ENCODE results near the gene URB1.

URB1 gene

DNA sequence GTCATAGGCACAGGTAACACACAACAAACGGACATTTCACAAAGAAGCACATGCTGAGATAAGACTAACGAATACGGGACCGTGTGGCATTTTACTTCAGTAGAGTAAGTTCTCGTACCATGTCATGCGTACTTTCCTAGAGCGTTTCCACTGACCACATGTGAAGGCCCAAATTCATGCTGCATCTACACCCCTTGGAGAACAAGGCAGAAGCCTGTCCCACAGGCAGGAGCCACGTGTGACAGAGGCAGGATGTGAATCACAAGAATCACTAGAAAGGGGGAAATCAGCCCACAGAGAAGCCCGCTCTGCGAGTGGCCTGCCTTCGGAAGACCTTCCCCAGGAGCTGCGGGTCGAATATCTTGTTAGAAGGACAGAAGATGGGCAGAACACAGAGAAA, 41.8 kb downstream of the URB1 start:
- intact Hi-C loops (cut with DNase I), result no loop called here

DNA sequence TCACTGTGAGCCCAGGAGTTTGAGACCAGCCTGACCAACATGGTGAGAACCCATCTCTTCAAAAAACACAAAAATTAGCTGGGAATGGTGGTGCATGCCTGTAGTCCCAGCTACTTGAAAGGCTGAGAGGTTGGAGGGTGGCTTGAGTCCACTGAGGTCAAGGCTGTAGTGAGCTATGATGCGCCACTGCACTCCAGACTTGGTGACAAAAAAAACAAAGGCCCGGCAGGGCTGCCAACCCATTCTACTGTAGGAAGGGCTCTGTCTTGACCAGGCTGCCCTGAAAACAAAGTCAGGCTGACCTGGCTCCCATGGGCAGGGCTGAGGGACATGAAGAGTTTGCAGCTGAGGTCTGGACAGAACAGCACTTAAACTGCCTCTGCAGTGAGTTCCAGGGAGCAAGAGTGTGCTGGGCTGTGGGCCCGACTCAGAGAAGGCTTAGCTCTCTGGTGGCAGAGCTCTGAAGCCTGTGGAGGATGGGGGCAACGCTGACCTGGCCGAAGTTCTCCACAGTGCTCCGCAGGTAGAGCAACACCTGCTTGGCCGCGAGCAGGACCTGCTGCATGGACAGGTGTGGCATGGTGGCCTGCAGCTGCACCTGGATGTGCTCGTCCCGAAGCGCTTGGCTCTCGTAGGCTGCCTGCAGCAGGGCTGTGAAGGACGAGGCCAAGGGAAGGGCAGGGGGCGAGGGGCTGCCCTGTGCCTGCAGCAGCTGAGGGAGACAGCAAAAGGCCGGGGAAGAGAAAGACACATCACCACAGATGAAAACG, 42.4 kb downstream of the URB1 start:
- no peak for DNase-seq
- intact Hi-C loops (cut with DNase I), result no loop called here

More for the DNA sequence above, 41.8 kb downstream of the URB1 start:
- no peak for DNase-seq

DNA sequence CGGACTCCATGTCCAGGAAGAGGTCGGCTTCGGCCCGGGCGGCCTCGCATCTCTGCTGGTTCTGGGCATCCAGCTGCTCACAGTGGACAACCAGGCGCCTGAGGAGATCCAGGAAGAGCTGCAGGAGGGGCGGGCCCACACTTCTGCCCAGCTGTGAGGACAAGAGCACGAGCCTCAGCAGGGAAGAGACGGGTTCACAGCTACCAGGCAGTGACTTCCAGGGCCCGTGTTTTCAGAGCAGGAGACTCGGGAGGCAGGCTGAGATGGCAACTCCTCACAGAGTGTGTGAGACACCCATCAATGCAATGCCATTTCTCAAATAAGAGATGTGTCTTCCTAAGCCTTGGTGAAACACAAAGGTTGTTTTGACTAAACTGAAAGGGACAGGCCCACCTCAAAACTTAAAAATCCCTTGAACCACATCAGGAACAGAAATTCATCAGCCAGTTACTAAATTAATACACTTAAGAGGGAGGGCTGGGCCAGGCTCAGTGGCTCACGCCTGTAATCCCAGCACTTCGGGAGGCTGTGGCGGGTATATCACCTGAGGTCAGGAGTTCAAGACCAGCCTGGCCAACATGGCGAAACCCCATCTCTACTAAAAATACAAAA, 43.4 kb downstream of the URB1 start:
- DNase-seq, result no peak
- intact Hi-C loops (cut with DNase I), result no loop called here

DNA sequence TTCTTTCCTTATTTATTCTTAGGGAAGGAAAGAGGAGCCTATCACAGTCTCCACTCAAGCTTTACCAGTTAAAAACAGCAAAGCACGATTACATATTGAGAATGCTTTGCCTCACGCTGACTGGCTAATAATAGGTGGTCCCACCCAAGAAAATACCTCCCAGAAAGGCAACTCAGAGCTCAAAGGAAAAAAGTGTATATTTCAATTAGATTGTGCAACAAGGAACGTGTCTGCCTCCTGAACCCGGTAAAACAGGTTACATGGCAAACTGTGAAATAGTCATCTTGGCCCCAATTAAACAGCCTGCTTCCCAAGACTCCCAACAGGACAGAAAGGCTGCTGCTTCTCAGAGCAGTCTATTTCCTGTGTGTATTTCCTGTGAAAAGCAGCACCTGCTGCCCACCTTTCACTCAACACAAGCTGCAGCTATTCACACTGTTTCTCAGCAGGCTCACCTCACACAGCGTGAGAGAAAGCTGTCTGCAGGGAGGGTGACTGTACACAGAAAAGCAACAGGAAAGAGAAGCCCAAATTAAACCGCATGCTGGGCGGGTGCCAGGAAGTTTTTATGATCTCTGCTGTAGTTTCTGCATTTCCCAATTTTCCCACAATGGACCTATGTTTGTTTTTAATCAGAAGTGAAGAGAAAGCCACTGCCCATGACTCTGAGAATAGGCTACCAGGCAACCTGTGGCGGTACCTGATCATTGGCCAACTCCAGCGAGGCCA, 44.0 kb downstream of the URB1 start:
- intact Hi-C loops (cut with DNase I), result no loop called here
- DNase-seq, result no peak

DNA sequence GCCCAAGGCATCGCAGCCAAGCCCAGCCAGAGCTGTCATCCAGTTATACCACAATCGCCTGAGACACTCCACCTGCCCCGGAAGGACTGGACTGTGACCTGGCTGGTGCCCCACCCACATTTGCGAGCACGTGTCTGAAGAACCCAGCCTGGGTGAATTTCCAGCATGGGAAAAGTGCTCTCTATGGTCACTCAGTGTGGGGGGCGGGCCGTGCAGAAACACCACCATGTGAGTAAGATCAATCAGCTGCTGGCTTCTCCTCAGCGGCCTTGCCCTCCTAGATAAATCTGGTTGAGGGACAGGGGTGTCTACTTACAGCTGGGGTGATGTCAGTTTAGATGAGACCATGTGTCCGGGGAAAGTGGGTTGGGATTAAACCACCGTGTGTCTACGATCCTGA, 44.8 kb downstream of the URB1 start:
- intact Hi-C loops (cut with DNase I), result no loop called here
- DNase-seq, result no peak

DNA sequence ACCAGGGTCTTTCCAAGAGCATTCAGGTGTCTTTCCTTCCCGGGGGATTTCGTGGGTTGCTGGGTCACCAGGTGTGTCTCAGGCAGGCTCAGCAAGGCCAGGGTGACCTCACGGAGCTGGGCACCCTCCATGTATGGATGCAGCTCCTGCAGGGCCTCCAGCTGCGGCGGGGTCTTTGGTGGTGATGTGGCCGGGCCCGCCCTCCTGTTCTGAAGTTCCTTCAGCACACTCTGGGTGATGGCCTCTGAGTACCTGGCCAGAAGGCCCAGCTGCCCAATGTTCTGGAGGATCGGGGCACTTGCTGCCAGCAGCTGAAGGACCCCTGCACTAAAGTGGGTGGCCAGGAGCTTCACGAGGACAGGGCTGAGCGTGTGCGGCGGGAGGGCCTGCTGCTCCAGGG, 45.5 kb downstream of the URB1 start:
- no peak for DNase-seq
- intact Hi-C loops (cut with DNase I), result no loop called here

DNA sequence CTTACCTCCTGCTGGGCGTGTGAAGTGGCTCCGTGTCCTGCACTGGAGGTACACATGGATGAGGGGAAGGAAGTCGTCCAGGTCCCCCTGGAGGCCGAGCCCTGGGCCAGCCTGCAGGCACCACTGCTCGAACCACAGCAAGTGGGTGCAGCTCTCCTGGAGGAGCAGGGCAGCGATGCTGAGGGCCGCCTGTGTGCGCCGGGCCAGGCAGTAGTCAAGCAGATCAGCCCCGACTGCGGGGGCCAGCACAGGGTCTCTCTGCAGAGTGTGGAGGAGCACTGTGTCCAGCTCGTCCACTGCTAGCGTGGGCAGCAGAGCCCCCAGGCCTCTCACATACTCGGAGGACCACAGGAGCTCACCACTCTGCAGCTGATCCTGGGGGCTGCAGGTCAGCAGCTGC, 45.9 kb downstream of the URB1 start:
- DNase-seq, result no peak
- intact Hi-C loops (cut with DNase I), result no loop called here

DNA sequence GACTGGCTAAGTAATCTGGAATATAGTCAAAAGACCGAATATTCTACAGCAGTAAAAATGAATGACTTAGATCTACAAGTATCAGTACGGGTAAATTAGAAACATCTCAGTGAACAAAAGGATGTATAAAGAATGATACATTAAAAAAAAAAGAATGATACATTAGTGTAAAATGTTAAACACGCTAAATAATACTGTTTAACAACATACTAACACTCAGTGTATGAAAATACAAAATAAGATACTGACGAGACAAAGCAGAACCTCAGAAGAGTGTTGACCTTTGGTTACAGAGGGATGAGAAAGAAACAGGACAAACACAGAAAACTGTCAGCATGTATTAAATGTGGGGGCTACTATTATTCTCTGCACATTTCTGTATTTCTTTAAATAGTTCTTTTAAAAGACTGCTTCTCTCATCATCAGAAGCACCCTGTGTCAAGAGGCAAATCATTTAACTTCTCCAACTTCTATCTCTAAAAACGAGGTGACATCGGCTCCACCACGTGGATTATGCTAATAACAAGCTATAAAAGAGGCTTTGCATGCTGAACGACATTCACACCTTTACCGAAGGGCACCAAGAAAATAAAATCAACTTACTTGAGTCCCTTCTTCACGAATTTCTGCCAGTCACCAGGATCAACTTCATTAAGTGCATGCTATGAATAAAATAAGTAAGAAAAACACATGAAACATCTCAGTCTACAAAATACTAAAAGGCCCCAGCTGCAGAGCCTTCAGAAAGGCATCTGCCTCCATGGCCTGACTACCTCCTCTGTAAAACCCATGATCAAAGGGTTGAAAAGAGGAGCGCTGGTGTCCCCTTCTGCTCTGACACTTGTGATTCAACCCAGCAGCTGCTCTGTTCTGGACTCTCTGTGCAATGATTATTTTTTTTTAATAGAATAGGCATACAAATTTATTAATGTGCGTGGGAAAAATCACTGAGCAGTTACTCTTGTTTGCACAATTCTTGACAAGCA, 51.7 kb downstream of the URB1 start:
- no peak for DNase-seq
- intact Hi-C loops (cut with DNase I), result no loop called here

DNA sequence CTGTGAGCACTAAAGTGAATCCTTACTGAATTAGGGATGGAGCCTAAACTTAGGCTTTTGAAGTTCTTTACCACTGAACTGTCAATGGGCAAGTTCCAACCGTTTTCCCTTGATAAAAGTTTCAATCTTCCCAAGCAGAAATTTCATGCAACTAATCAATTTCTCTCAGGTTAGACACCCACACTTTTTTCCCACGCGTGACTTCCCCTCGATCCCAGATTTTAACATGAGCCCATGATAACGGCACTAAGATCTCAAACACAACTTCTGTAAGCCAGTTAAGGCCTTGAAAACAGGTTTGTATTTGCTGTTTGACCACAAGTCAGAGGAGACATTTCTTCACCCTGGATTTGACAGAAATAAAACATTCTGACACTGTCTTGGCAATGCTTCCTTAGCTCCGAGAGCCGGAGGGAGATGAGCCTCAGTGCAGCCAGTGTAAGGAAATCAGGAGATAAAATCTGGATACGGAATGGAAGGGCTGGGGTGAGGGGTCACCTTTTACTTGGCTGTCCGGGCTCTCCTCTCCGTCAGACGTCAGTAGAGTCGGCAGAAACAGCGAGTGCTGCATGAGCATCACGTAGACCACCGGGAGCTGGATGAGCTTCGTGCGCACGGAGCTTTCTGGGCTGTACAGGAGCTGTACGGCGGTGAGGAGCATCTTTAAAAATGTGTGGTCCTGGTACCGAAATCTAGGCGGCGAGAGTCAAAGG, 54.4 kb downstream of the URB1 start:
- DNase-seq, result no peak
- intact Hi-C loops (cut with DNase I), result no loop called here

DNA sequence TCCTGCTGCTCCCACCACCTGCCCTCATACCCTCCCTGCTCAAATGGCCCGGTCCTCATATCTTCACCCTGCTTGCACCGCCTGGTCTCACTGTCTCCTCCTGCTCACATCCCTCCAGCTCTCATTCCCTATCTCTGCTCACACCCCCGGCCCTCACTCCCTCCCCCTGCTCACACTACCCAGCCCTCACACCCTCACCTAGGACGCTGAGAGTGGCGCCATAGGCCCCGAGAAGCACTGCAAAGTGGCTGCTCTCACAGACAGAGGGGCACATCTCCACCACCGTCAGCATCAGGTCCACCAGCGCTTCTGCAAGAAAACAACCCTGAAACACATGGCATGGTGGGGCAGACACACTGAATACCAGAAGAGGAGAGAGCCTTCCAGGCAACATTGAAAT, 55.6 kb downstream of the URB1 start:
- DNase-seq, result no peak
- intact Hi-C loops (cut with DNase I), result no loop called here

DNA sequence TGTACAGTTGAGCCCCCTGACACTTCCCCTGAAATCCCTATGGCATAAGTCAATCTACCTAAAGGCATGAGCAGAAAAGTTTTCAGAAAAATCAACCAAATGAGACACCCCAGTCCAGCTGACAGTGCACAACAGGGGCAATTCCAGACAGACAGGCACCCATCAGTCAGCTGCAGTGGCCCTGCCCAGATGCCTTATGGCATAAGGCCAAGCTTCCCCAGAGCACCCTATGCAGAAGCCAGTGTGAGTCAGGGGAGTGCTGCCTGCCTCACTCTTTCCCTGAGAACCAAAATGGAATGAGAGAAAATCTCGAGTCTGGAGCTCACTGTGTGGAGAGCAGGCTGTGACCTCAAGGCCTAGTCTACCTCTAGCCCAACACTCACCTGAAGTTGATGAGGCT, 56.1 kb downstream of the URB1 start:
- peak in 5 of 10 donors; percentile 42 to 94 (median 48) for DNase-seq

DNA sequence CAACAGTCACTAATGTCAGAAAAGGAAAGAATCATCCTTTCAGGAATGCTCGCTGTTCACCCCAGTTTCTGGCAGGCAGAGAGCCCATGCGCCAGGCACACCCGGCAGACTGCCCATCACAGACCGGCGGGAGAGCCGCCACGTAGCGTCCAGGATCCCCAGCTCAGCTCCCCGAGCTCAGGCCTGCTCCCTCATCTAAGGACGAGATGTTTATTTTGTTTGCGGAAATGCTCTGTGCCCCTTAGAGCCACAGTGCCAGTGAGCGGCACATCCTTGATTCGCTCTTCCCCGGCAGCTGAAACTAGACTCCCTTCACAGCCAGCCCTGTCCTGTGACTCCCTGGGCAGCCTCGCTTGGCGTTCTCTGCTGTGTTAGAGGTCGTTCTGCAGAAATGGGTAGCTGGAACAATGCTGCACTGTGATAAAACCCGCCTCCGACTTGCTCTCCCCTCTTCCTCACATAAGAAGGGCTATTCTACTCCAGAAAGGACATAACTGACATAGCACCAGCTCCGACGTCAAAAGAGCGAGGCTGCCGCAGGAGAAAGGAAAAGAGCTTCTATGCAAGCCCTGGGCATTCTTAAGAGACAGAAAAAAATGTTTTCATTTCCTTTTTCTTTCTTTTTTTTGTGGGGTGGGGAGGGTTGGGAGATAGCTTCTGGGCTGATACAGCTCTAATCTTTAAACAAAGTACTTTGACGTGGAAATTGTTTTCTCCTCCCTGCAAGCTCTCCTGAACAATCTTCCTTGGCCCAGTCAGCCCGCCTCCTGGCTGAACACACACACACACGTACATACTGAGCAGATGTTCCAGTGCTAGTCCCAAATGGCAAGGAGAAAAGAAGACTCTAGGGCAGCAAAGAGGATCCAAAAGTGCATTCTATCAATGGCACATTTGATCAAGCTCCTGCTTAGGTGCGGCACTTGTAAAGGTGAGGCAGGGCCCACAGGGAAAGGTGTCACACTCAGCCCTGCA, 56.9 kb downstream of the URB1 start:
- intact Hi-C loops (cut with DNase I), result no loop called here
- DNase-seq, result peak in 9 of 10 donors; percentile 71 to 96 (median 82)

More for the DNA sequence above, 56.1 kb downstream of the URB1 start:
- intact Hi-C loops (cut with DNase I), result no loop called here

DNA sequence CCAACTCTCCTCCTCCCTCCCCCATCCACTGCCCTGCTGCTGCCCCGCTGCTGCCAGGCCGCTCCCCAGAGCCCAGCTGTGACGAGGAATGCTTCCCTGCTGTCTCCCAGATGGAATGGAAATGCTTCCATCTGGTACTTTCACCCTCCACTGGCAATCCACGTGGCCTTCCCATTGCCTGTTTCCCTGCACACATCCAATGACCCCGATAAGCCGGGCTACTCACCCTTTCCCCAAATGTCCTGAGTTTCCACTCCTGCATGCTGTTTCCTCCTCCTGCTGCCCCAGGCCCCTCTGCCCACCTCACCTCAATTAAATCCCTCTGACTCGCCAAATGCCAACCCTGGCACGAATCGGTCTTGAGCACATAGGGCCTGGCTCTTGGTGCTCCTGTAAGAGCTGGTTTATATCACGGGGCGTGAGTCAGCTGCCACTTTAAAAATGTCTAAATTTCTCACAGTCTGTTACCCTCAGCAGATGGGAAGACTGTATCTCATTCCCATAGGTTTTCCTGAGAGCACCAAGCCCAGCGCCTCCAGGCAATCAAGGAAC, 57.8 kb downstream of the URB1 start:
- peak in 9 of 10 donors; percentile 60 to 95 (median 70) for DNase-seq
- intact Hi-C loops (cut with DNase I), result no loop called here

DNA sequence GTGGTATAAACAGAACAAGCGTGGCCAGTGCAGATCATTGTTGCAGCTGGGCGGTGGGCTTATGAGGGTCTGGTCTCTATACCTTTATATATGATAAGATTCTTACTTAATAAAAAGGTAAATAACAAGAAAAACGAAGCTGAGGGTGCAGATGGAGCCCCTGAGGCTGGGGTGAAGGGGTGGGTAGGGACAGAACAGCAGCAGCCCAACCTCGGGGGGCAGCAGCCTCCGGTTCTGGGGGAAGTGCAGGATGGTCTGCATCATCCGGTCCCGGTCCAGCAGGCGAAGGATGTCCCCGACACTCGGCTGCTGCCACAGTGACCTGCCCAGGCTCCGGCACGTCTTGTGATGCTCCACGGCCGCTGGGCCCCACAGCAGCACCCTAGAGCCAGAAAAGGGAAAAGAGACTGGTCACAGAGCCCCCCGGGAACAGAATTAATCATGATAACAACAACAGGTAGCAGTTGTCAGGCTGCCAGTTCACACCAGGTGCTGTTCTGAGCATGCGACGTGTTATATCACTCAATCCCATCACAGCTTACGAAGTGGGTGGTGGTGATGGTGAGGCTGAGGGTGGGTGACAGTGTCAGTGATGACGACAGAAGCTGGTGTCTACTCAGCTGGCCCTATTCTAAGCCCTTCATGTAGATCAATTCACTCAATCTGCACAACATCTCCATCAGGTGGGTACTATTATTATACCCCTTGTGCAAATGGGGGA, 58.7 kb downstream of the URB1 start:
- DNase-seq, result no peak
- intact Hi-C loops (cut with DNase I), result no loop called here

DNA sequence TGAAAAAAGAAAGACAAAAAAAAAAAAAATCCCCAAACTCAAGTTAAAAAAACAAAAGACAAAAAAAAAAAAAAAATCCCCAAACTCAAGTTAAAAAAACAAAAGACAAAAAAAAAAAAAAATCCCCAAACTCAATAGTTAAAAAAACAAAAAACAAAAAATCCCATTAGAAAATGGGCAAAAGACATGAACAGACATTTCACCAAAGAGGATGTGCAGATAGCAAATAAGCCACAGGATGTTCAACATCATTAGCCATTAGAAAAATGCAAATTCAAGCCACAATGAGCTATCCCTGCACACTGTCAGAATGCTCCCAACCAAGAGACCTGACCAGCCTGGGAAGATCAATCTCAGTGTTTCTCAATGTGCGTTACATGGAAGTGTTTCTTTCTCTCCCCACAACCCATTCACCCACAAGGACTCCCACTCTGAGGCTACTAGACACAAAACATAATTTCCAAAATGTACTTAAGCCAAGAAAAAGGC, 60.3 kb downstream of the URB1 start:
- no peak for DNase-seq
- intact Hi-C loops (cut with DNase I), result no loop called here

DNA sequence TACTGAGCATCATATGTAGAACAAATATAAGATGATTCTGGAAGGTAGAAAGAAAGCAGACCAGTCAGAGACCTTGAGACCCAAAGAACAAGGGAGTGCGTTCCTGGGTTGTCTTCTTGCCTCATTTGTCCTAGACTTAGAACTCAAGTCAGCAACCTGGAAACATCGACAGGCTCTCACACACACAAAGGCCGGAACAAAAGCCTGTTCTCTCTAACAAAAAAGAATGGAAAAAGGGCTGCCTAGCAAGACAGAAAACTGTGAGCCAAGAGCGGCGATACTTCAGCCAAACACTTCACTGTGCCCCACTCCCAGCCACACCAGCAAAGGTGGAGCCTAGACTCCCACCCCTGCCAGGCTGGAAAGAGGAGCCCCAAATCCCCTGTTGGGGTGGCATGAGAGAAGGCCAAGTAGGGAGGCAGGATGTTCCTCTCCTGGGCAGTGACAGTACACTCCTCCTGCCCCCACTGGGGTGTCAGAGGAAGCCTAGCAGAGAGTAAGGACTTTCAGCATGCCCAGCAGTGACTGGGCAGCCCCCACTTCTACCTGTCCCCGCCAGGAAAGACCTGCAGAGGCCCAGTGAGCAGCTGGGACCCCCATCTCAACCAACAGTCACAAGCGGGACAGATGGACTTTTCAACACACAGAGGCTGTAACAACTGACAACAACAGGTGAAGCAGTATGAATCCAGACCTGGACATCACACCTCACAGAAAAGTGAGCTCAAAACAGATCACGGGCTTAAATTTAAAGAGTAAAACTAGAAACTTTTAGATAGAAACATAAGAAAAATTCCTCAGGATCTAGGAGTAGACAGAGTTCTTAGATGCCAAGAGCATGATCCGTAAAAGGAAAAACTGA, 61.1 kb downstream of the URB1 start:
- peak in 1 of 10 donors; percentile 40 for DNase-seq
- intact Hi-C loops (cut with DNase I), result no loop called here

Data from posterior cingulate gyrus (tissue), 11 donors.